Ectodermal cell (in vitro differentiated cells): Measurements from ENCODE around the gene UGT1A10.
"Not testable (repeated sequence)": the region's sequence is repeated elsewhere in the genome, so short reads cannot be mapped to it uniquely, and the experiment has no call there.

Experiments used
- H3K27ac ChIP-seq: 2 replicates; pipeline ENCODE4 v1.7.0; 2013; ENCODE audit warnings: mild to moderate bottlenecking, low read depth, low read length; ENCODE audit not compliant: insufficient read depth, poor library complexity, severe bottlenecking
- H3K27me3 ChIP-seq: 2 replicates; pipeline ENCODE4 v1.7.0; 2013; ENCODE audit warnings: mild to moderate bottlenecking, low read length; ENCODE audit not compliant: insufficient read depth, control insufficient read depth, poor library complexity, severe bottlenecking
- H3K36me3 ChIP-seq: one replicate; pipeline ENCODE4 v1.7.0; 2013; ENCODE audit warnings: low read length; ENCODE audit not compliant: control insufficient read depth, insufficient read depth
- H3K4me1 ChIP-seq: one replicate; pipeline ENCODE4 v1.7.0; 2013; ENCODE audit warnings: low read length; ENCODE audit not compliant: control insufficient read depth, insufficient read depth
- H3K4me3 ChIP-seq: 2 replicates; pipeline ENCODE4 v1.7.0; 2013; ENCODE audit warnings: low read depth, low read length, control low read depth; ENCODE audit not compliant: insufficient read depth
- H3K9me3 ChIP-seq: 2 replicates; pipeline ENCODE4 v1.7.0; 2013; ENCODE audit warnings: mild to moderate bottlenecking, low read length, moderate library complexity; ENCODE audit not compliant: control insufficient read depth
- WGBS, 2 experiments: methylation state at CpG; one replicate each; pipeline ENCODE4 v1.1.7; 2013; ENCODE audit warnings: missing lambda C conversion rate in 2 of 2; 5-methylcytosine and 5-hydroxymethylcytosine counted together

UGT1A10 gene

GRCh38 chr2:233728723-233729301, 92.6 kb downstream of the UGT1A10 start, which contains the start of gene UGT1A3:
Gene UGT1A3 (plus strand): TSS chr2:233729042. CDS start chr2:233729127, 85 bp downstream.
- Histone ChIP-seq H3K36me3 (no peaks in the 10 kb centered on the region), H3K4me1 (no peaks in the 10 kb centered on the region), H3K4me3 (no peak within 1 kb of the TSS), H3K27ac (no peak within 1 kb of the TSS), H3K27me3 (no peaks in the 10 kb centered on the region), H3K9me3 (no peaks in the 10 kb centered on the region)
- 92 to 94% methylated on average over 8 of the region's 8 CpGs for WGBS, 2 experiments

- H3K9me3 ChIP-seq, H3K4me3 ChIP-seq, H3K27me3 ChIP-seq, H3K27ac ChIP-seq, H3K36me3 ChIP-seq, H3K4me1 ChIP-seq: not testable (repeated sequence)
- 90 to 94% methylated on average over 14 of the region's 14 CpGs for WGBS, 2 experiments
These were observed 100.8 kb downstream of the UGT1A10 start for GRCh38 chr2:233736868-233737653.

DNA sequence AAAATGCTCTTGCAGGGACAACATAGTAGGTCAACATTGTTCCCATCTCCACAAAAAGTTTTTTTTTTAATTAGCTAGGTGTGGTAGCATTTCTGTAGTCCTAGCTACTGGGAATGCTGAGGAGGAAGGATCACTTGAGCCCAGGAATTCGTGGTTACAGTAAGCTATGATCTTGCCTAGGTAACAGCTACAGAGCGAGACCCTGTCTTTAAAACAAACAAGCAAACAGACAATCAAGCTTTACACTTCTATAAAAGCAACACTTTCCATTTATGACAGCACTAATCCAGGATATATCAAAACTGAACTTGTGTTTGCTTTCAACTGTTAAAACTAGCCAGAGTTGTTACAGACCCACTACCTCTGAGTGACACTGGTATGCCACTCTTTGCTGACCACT, 104.6 kb downstream of the UGT1A10 start:
- no peak overlapping the region for H3K4me3 ChIP-seq
- H3K27ac ChIP-seq: no peak overlapping the region
- no peaks in the 10 kb centered on the region for H3K36me3 ChIP-seq
- 82 to 91% methylated on average over 2 of the region's 2 CpGs for WGBS, 2 experiments
- H3K27me3 ChIP-seq: no peaks in the 10 kb centered on the region
- H3K4me1 ChIP-seq: no peaks in the 10 kb centered on the region
- no peaks in the 10 kb centered on the region for H3K9me3 ChIP-seq

DNA sequence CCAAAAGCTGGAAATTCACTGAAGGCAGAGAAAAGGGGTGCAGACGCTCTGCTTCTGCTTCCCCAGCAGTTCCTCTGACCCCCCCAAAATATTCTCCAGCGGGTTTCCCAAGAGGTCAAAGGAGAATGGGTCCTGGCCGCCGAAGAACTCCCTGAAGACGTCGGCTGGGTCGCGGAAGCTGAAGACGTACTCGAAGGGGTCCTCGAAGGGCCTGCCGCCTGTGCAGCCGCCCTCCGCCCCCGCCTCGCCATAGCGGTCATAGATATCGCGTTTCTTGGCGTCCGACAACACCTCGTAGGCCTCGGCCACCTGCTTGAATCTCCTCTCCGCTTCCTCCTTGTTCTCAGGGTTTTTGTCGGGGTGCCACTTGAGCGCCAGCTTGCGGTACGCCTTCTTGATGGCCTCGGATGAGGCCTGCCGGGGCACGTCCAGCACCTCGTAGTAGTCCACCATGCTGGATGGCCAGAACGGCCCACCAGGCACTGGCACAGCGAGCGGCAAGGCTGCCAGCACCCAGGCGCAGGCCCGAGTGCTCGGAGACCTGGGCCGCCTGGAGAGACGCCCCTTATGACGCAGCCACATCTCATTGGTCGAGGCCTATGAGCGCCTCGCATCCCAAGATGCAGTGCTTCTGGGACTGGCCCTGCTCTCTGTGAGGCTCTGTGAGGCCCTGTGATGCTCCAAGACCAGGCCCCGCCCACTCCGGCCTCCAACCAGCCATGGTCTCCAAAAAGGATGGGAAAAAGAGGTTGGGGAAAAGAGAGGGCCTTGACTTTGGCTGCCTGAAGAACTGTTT, 107.4 kb downstream of the UGT1A10 start:
- H3K4me1 ChIP-seq: no peaks in the 10 kb centered on the region
- no peaks in the 10 kb centered on the region for H3K36me3 ChIP-seq
- H3K9me3 ChIP-seq: no peaks in the 10 kb centered on the region
- WGBS, 2 experiments: 95% methylated on average over 44 of the region's 46 CpGs
- no peak overlapping the region for H3K27ac ChIP-seq
- no peak overlapping the region for H3K4me3 ChIP-seq
- H3K27me3 ChIP-seq: no peaks in the 10 kb centered on the region

DNA sequence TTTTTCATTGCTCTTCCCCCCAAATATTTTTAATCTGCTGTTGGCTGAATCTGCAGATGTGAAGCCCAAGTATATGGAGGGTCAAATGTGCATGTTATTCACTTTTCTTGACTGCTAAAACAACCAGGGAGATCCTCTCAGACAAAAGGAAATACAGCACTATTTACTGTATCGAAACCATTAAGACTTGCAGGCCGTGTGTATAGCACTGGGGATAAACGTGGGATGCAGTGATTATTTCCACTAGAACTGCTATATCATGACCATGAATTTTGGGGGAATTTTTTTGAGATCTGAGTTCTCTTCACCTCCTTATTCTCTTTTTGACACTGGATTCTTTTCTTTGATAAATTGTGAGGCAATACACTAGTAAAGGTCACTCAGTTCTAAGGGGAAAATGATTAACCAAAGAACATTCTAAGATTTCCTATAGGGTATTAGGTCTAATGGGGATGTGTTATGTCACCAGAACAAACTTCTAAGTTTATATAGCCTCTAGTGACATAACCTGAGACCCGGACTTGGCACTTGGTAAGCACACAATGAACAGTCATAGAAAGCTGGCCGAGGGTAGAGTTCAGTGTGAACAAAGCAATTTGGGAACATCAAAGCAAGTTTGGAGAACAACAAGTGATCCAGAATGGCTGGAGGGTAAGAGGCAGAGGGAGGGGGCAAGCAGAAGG, 109.0 kb downstream of the UGT1A10 start:
- Histone ChIP-seq H3K4me3 (no peak overlapping the region), H3K27ac (no peak overlapping the region)
- WGBS, 2 experiments: 89 to 96% methylated on average over 5 of the region's 5 CpGs

GRCh38 chr2:233745838-233746237, 109.6 kb downstream of the UGT1A10 start:
- not testable (repeated sequence) for H3K9me3 ChIP-seq, H3K27ac ChIP-seq, H3K4me3 ChIP-seq, H3K4me1 ChIP-seq, H3K36me3 ChIP-seq, H3K27me3 ChIP-seq
- 87 to 97% methylated on average over 2 of the region's 2 CpGs for WGBS, 2 experiments

More for the DNA sequence above, 109.0 kb downstream of the UGT1A10 start:
- no peaks in the 10 kb centered on the region for H3K36me3 ChIP-seq
- no peaks in the 10 kb centered on the region for H3K27me3 ChIP-seq
- H3K4me1 ChIP-seq: no peaks in the 10 kb centered on the region
- H3K9me3 ChIP-seq: no peaks in the 10 kb centered on the region

DNA sequence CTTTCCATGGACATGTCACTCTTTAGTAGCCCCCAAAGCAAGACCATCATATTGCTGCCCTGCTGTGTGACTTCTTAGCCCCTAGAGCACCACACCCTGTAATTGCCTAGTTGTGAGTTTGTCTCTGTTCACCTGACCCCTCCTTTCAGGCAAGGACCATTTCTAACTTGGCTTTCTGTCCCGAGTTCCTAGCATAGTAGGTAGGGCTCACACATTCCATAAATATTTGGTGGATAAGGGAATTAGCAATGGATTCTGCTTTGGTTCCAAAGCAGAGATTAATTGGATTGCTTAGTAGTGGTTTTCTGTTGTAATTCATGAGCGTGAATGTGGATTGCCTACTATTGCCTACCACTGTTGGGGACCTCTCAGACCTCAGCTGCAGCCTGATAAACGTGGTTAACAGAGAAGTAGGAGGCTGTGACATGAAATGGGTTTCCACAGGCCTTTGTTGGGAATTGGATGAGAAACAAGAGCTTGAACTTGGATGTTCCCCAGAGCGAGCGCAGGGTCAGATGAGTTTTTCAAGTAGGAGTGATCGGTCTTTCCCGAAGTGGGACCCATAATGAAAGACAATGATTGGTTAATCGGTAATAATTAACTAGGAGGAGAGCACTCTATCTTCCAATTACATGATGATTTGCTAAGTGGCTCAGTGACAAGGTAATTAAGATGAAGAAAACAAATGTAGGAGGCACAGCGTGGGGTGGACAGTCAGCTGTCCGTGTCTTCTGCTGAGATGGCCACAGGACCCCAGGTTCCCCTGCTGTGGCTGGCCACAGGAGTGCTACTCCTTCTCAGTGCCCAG, 110.4 kb downstream of the UGT1A10 start:
- WGBS, 2 experiments: 84 to 85% methylated on average over 10 of the region's 10 CpGs

DNA sequence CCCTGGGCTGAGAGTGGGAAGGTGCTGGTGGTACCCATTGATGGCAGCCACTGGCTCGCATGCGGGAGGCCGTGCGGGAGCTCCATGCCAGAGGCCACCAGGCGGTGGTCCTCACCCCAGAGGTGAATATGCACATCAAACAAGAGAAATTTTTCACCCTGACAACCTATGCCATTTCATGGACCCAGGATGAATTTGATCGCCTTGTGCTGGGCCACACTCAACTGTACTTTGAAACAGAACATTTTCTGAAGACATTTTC, 111.0 kb downstream of the UGT1A10 start:
- Histone ChIP-seq H3K4me3 (no peak overlapping the region), H3K36me3 (no peaks in the 10 kb centered on the region), H3K27ac (no peak overlapping the region), H3K4me1 (no peaks in the 10 kb centered on the region), H3K27me3 (no peaks in the 10 kb centered on the region), H3K9me3 (no peaks in the 10 kb centered on the region)
- 93 to 94% methylated on average over 6 of the region's 6 CpGs for WGBS, 2 experiments

More for the DNA sequence above, 110.4 kb downstream of the UGT1A10 start:
- Histone ChIP-seq H3K4me3 (no peak overlapping the region), H3K9me3 (no peaks in the 10 kb centered on the region), H3K27ac (no peak overlapping the region), H3K36me3 (no peaks in the 10 kb centered on the region), H3K27me3 (no peaks in the 10 kb centered on the region), H3K4me1 (no peaks in the 10 kb centered on the region)

DNA sequence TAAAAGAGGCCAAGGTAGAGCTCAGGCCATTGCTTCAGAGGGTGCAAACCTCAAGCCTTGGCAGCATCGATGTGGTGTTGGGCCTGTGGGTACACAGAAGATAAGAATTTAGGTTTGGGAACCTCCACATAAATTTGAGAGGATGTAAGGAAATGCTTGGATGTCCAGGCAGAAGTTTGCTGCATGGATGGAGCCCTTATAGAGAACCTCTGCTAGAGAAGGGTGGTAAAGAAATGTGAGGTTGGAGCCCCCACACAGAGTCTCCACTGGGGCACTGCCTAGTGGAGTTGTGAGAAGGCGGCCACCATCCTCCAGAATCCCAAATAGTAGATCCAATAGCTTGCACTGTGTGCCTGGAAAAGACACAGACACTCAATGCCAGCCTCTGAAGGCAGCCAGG, 114.4 kb downstream of the UGT1A10 start:
- H3K27ac ChIP-seq, H3K36me3 ChIP-seq: not testable (repeated sequence)

More for the DNA sequence above, 114.4 kb downstream of the UGT1A10 start:
- H3K4me1 ChIP-seq, H3K9me3 ChIP-seq, H3K4me3 ChIP-seq, H3K27me3 ChIP-seq: not testable (repeated sequence)
- 76 to 85% methylated on average over 2 of the region's 2 CpGs for WGBS, 2 experiments
